T-cell (primary cell): Measurements from ENCODE around the gene NUP42. TPM values are rescaled to one million over a fixed set of nuclear protein-coding genes. Genes with fewer than 3 reads are reported as not detected.

Source experiments
- ATAC-seq, 4 experiments: fragments of 200-7000 bp in 3 of 4; fragments of 150-1000 bp in 1 of 4; cut with Tn5 transposase; replicated peaks in 1 of 4; 1 replicate in 3 of 4; 2 replicates in 1 of 4; pipeline ENCODE4 v1.10.0; 2021; ENCODE audit warnings: moderate library complexity in 3 of 4, mild to moderate bottlenecking in 2 of 4, moderate number of reproducible peaks in 1 of 4
- CTCF ChIA-PET, 2 donors: fragments of 300-600 bp; sonication (Branson Sonifier 250); formaldehyde crosslinking; loops; one replicate each; lab custom pipeline; 2022; ENCODE audit warnings: antibody characterized with exemption in 2 of 2; lab: Charles Lee
- POLR2A ChIA-PET, 2 donors: fragments of 300-600 bp; sonication (Branson Sonifier 250); formaldehyde crosslinking; loops; one replicate each; lab custom pipeline; 2022; ENCODE audit warnings: antibody characterized with exemption in 2 of 2; lab: Charles Lee
- DNase-seq, 35 experiments: peaks; one replicate each; pipeline versions ENCODE4 v3.0.0 to v3.0.0-alpha.2; 2013 to 2023
- H3K27ac ChIP-seq: one replicate; pipeline ENCODE4 v1.5.1; 2013; ENCODE audit warnings: low read length
- H3K27me3 ChIP-seq, 2 experiments: replicated peaks in 1 of 2; 1 replicate in 1 of 2; 2 replicates in 1 of 2; pipeline versions ENCODE4 v1.6.1 to v1.7.0; 2013; ENCODE audit warnings: low read length in 1 of 2, mixed read lengths in 1 of 2; ENCODE audit not compliant: control insufficient read depth in 2 of 2, insufficient read depth in 2 of 2; ENCODE audit errors: extremely low read depth in 1 of 2
- H3K36me3 ChIP-seq, 2 donors: 1 replicate in 1 of 2; 2 replicates in 1 of 2; pipeline versions ENCODE4 v1.6.1 to v1.7.0; 2013; ENCODE audit warnings: low read length in 1 of 2; ENCODE audit not compliant: control insufficient read depth in 2 of 2, insufficient read depth in 1 of 2; ENCODE audit errors: extremely low read depth in 1 of 2
- H3K4me1 ChIP-seq, 2 experiments: 1 replicate in 1 of 2; 2 replicates in 1 of 2; pipeline versions ENCODE4 v1.6.1 to v1.7.0; 2013; ENCODE audit warnings: low read length in 2 of 2, mixed read lengths in 1 of 2; ENCODE audit not compliant: insufficient read depth in 2 of 2, control insufficient read depth in 1 of 2; ENCODE audit errors: extremely low read depth in 1 of 2
- H3K4me3 ChIP-seq, 2 donors: 1 replicate in 1 of 2; 2 replicates in 1 of 2; pipeline versions ENCODE4 v1.5.1 to v1.7.0; 2013; ENCODE audit warnings: mild to moderate bottlenecking in 2 of 2, low read length in 1 of 2, moderate library complexity in 1 of 2; ENCODE audit not compliant: control insufficient read depth in 1 of 2; ENCODE audit errors: extremely low read depth in 1 of 2
- H3K9me3 ChIP-seq: 2 replicates; pipeline ENCODE4 v1.7.0; 2013
- H3K27ac Mint-ChIP-seq, 2 donors: one replicate each; pipeline ENCODE4 v1.8.0; 2020 to 2021; ENCODE audit warnings: mild to moderate bottlenecking in 2 of 2, mixed read lengths in 2 of 2
- H3K27me3 Mint-ChIP-seq, 2 donors: one replicate each; pipeline ENCODE4 v1.8.0; 2021 to 2022; ENCODE audit warnings: mixed read lengths in 2 of 2
- H3K36me3 Mint-ChIP-seq: one replicate; pipeline ENCODE4 v1.8.0; 2021; ENCODE audit warnings: mixed read lengths
- H3K4me1 Mint-ChIP-seq, 3 donors: one replicate each; pipeline ENCODE4 v1.8.0; 2020 to 2022; ENCODE audit warnings: mixed read lengths in 3 of 3, mild to moderate bottlenecking in 1 of 3
- H3K4me3 Mint-ChIP-seq, 3 donors: one replicate each; pipeline ENCODE4 v1.8.0; 2020 to 2022; ENCODE audit warnings: mild to moderate bottlenecking in 3 of 3, mixed read lengths in 3 of 3, moderate library complexity in 3 of 3
- H3K9me3 Mint-ChIP-seq, 3 donors: one replicate each; pipeline ENCODE4 v1.8.0; 2020 to 2022; ENCODE audit warnings: mixed read lengths in 3 of 3
- WGBS: methylation state at CpG from one replicate; pipeline ENCODE4 v1.1.5; 2013; ENCODE audit warnings: missing lambda C conversion rate; ENCODE audit not compliant: insufficient coverage; 5-methylcytosine and 5-hydroxymethylcytosine counted together
- total RNA-seq, 35 experiments: library from RNA in 6 of 35; stranded (reverse) in 6 of 35; fragments of 120-200 nt in 1 of 35; gene quantifications; one replicate each; pipeline versions ENCODE4 v1.2.1 to v1.2.4 and lab custom pipeline; 2013 to 2026

Gene NUP42
- total RNA-seq, 5 donors from 2014 or later (not counting 1 experiment from before 2014, with no cell fraction given) = 17.5 to 38.9 (median 31.9) TPM

DNA sequence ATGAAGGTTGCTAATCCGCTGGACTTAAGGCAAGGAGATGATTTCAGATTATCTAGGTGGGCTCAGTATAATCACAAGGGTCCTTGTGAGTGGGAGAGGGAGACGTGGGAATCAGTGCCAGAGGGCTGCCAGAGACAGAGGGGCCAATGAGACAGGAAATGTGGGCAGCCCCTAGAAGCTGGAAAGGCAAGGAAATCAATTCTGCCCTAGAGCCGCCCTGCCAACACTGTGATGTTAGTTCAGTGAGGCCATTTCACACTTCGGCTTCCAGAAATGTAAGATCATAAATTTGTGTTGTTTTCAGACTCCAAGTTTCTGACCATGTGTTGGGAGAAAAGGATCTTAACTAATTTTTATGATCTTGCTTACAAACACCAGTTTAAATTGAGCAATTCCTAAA is 61.1 kb downstream of the NUP42 start:
- ATAC-seq = no peak

DNA sequence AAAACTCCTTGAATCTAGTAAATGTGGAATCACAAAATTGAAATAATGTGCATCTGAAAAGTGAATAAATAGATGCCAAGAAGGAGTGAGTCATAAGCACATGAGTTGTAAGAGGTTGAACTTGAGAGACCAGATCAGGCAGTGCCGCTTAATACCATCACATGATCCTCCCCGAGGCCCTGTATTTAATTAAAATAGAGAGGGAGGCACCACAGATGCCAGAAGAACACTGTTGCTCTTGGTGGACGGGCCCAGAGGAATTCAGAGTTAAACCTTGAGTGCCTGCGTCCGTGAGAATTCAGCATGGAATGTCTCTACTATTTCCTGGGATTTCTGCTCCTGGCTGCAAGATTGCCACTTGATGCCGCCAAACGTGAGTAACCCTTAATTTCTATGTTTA is 64.7 kb downstream of the NUP42 start, which contains the start of gene GPNMB:
GPNMB (plus strand) TSS at position 221 of the 400 bp plus-strand sequence; CDS start at position 304, 83 bp downstream.
- CTCF ChIA-PET = no interaction called here

More for the DNA sequence above, 61.1 kb downstream of the NUP42 start:
- 75% methylated on average over 2 of the region's 4 CpGs for WGBS
- Mint-ChIP-seq H3K4me3 (no peak overlapping the region), H3K9me3 (no peaks in the 10 kb centered on the region), H3K27me3 (peaks cover 28 to 36% of the 10 kb centered on the region in 2 donors), H3K27ac (no peak overlapping the region), H3K4me1 (peaks cover 0 to under 1% (median under 1%) of the 10 kb centered on the region in 3 donors), H3K36me3 (no peaks in the 10 kb centered on the region)
- CTCF ChIA-PET = no interaction called here
- POLR2A ChIA-PET = no interaction called here
- no peaks in the 10 kb centered on the region for H3K9me3 ChIP-seq
- H3K27me3 ChIP-seq = peaks cover 7 to 21% of the 10 kb centered on the region in 2 experiments
- no peak overlapping the region for H3K4me3 ChIP-seq
- peaks cover 0 to 5% of the 10 kb centered on the region in 2 experiments for H3K4me1 ChIP-seq
- H3K27ac ChIP-seq = no peak overlapping the region
- no peaks in the 10 kb centered on the region for H3K36me3 ChIP-seq
- DNase-seq = no peak

DNA sequence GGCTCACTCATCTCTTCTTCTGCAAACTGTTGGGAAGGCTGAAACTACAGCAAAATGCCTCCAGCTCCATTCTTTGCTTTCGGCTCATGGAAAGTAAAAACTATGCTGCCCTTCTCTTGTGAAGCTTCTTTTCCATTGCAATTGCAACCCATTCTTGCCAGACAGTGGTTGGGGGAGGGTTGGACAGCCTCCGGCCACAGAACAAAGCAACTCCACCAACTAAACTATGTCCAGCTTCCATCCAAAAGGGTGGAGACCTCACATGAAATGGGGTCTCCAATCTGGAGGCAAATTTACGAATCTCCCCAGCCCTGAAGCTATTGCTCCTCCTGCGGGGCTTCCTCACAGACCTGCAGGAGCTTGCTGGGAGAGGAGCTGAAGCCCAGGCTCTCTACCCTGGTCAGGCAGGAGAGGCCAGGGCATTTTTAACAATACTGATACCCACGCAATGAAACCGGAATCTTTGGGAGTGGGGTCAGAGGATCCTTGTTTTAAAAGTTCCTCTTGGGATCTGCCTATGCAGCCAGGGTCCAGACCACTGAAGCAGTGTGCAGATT is 65.3 kb downstream of the NUP42 start:
- peaks cover 0 to 8% of the 10 kb centered on the region in 2 experiments for H3K4me1 ChIP-seq
- DNase-seq (no peak), ATAC-seq (no peak)
- no peak overlapping the region for H3K4me3 ChIP-seq
- Mint-ChIP-seq H3K4me3 (no peak overlapping the region), H3K36me3 (no peaks in the 10 kb centered on the region), H3K9me3 (peaks cover 6 to 12% (median 12%) of the 10 kb centered on the region in 3 donors), H3K4me1 (peaks cover 0 to 3% (median 2%) of the 10 kb centered on the region in 3 donors), H3K27me3 (peaks cover 55 to 76% of the 10 kb centered on the region in 2 donors), H3K27ac (peak overlapping the region in 1 of 2 donors; percentile 17)
- CTCF ChIA-PET = interaction anchor here in 1 of 2 donors (0.7 kb wide), 1 partner anchor 687 kb away, joined by 5 read pairs; no protein-coding TSS in a partner anchor
- no peak overlapping the region for H3K27ac ChIP-seq
- no peaks in the 10 kb centered on the region for H3K36me3 ChIP-seq
- peaks cover 7 to 35% of the 10 kb centered on the region in 2 experiments for H3K27me3 ChIP-seq
- WGBS = 86% methylated on average over 3 of the region's 6 CpGs
- POLR2A ChIA-PET = interaction anchor here in 1 of 2 donors (0.5 kb wide), 1 partner anchor 687 kb away, joined by 3 read pairs; no protein-coding TSS in a partner anchor
- H3K9me3 ChIP-seq = no peaks in the 10 kb centered on the region

More for the DNA sequence above, 64.7 kb downstream of the NUP42 start, which contains the start of gene GPNMB:
- Mint-ChIP-seq H3K36me3 (no peaks in the 10 kb centered on the region), H3K9me3 (peaks cover 2 to 6% (median 6%) of the 10 kb centered on the region in 3 donors), H3K27ac (peak within 1 kb of the TSS in 1 of 2 donors; percentile 17), H3K4me1 (peaks cover 0 to 3% (median 2%) of the 10 kb centered on the region in 3 donors), H3K27me3 (peaks cover 51 to 70% of the 10 kb centered on the region in 2 donors), H3K4me3 (no peak within 1 kb of the TSS)
- no peak within 1 kb of the TSS for H3K27ac ChIP-seq
- POLR2A ChIA-PET = interaction anchor here in 1 of 2 donors (0.5 kb wide), 1 partner anchor 686 kb away, joined by 3 read pairs; no protein-coding TSS in a partner anchor
- H3K4me1 ChIP-seq = peaks cover 0 to 8% of the 10 kb centered on the region in 2 experiments
- WGBS = 94% methylated on average over 4 of the region's 7 CpGs
- ATAC-seq = no peak
- H3K9me3 ChIP-seq = no peaks in the 10 kb centered on the region
- no peak for DNase-seq
- H3K36me3 ChIP-seq = no peaks in the 10 kb centered on the region
- H3K27me3 ChIP-seq = peaks cover 7 to 35% of the 10 kb centered on the region in 2 experiments
- H3K4me3 ChIP-seq = no peak within 1 kb of the TSS

DNA sequence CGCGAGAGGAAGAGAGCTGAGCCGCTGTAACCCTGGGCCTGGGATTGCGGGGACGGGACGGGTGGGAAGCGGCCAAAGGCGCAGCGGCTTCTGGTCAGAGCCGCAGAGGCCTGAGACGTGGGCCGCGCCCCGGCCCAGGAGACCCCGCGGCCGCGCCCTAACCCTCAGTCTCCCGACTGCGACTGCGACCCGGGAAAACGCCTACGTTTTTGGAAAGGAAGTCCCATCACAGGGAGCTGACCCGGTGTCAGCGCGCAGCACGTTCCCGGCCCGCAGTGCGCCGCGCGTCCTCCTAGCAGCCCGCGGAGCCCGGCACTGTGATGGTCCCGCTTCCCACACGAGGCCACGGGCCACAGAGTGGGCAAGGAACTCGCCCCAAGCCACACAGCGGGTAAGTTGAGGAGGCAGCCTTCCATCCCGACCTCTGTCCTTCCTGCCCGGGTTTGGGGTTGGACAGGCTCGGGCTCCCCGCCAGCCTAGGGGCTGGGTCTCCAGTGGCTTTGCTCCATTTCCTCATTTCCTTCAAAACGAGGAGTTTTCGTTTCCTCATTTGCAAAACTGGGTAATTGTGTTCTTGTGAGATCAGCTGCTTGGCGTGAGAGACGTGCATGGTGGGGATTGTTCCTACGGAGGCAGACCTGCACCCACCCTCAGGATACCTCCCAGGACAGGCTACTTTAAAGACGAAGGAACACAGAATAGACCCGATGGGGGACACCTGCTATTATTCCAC is 65.9 kb downstream of the NUP42 start:
- peak in 1 of 35 experiments; percentile 11 for DNase-seq
- ChIA-PET POLR2A (no interaction called here), CTCF (interaction anchor here in 1 of 2 donors (0.7 kb wide), 1 partner anchor 687 kb away, joined by 5 read pairs; no protein-coding TSS in a partner anchor)
- Histone ChIP-seq H3K27ac (no peak overlapping the region), H3K4me3 (peak overlapping the region in 1 of 2 donors; percentile 29), H3K36me3 (no peaks in the 10 kb centered on the region), H3K4me1 (peaks cover 0 to 8% of the 10 kb centered on the region in 2 experiments), H3K27me3 (peaks cover 7 to 35% of the 10 kb centered on the region in 2 experiments), H3K9me3 (no peaks in the 10 kb centered on the region)
- Mint-ChIP-seq H3K36me3 (no peaks in the 10 kb centered on the region), H3K27me3 (peaks cover 58 to 81% of the 10 kb centered on the region in 2 donors), H3K4me1 (peaks cover 0 to 3% (median 2%) of the 10 kb centered on the region in 3 donors), H3K27ac (no peak overlapping the region), H3K9me3 (peaks cover 8 to 16% (median 12%) of the 10 kb centered on the region in 3 donors), H3K4me3 (no peak overlapping the region)
- WGBS = 13% methylated on average over 45 of the region's 53 CpGs
- ATAC-seq = no peak

DNA sequence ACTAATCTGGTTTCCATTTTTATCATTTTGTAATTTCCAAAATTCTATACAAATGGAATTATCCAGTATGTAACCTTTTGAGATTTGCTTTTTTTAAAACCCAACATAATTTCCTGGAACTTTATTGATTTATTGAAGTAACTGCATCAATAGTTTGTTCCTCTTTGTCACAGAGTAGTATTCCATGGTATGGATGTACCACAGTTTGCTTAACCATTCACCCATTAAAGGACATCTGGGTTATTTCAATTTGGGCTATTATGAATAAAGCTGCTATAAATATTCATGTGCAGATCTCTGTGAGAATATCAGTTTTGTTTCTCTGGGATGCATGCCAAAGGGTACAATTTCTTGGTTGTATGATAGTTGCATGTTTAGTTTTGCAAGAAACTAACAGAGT is 67.6 kb downstream of the NUP42 start:
- DNase-seq (no peak), ATAC-seq (no peak)
- POLR2A ChIA-PET = no interaction called here
- Histone ChIP-seq H3K27ac (no peak overlapping the region), H3K4me1 (peaks cover 0 to 8% of the 10 kb centered on the region in 2 experiments), H3K36me3 (no peaks in the 10 kb centered on the region), H3K9me3 (no peaks in the 10 kb centered on the region), H3K27me3 (peaks cover 7 to 32% of the 10 kb centered on the region in 2 experiments), H3K4me3 (no peak overlapping the region)
- no peak overlapping the region for H3K27ac Mint-ChIP-seq
- H3K36me3 Mint-ChIP-seq = no peaks in the 10 kb centered on the region
- H3K27me3 Mint-ChIP-seq = peaks cover 57 to 74% of the 10 kb centered on the region in 2 donors
- peaks cover 0 to 3% (median 2%) of the 10 kb centered on the region in 3 donors for H3K4me1 Mint-ChIP-seq
- H3K9me3 Mint-ChIP-seq = peaks cover 8 to 16% (median 12%) of the 10 kb centered on the region in 3 donors
- H3K4me3 Mint-ChIP-seq = no peak overlapping the region
- CTCF ChIA-PET = interaction anchor here in 1 of 2 donors (0.6 kb wide), 1 partner anchor 22 kb away, joined by 5 read pairs; no protein-coding TSS in a partner anchor
